ENCODE measurements around the gene LRFN4. TPM values are rescaled to one million over a fixed set of nuclear protein-coding genes. Genes with fewer than 3 reads are reported as not detected.

The LRFN4 gene
- total and polyA plus RNA-seq, 2 of the 13 experiments (the other 11 are each of a cell fraction or from before 2014, with no cell fraction given), result 1.3 to 6.8 TPM

GRCh38 chr11:66842896-66843775, 13.7 kb upstream of the LRFN4 start, which contains the start of gene RCE1 (continued):
- TF ChIP-seq CEBPZ (IDR thresholded peaks at IDR 0.05; ENCODE audit: low read length) (no peak), YEATS4 (CRISPR knock-in tag; IDR thresholded peaks at IDR 0.05; ENCODE audit: borderline replicate concordance) (peak; percentile 84; the same call in 1 of the 2 replicates), JUNB (CRISPR knock-in tag; IDR thresholded peaks at IDR 0.05; ENCODE audit: borderline replicate concordance) (no peak), ZNF124 (CRISPR knock-in tag; IDR thresholded peaks at IDR 0.05) (0 out of 2 replicates have a peak, but pooled peaks have one; percentile 67), GABPB1 (CRISPR knock-in tag; IDR thresholded peaks at IDR 0.05) (peak; percentile 83), GPN1 (CRISPR knock-in tag; IDR thresholded peaks at IDR 0.05; ENCODE audit: borderline replicate concordance) (no peak), FOXP4 (CRISPR knock-in tag; IDR thresholded peaks at IDR 0.05) (no peak), PBX2 (CRISPR knock-in tag; IDR thresholded peaks at IDR 0.05) (no peak), CSRNP1 (CRISPR knock-in tag; IDR thresholded peaks at IDR 0.05) (no peak), XBP1 (CRISPR knock-in tag; IDR thresholded peaks at IDR 0.05) (no peak), ZNF619 (CRISPR knock-in tag; IDR thresholded peaks at IDR 0.05) (peak; percentile 55; the same call in 1 of the 2 replicates), ZNF644 (CRISPR knock-in tag; IDR thresholded peaks at IDR 0.05; ENCODE audit: low read depth) (no peak), ATF5 (CRISPR knock-in tag; IDR thresholded peaks at IDR 0.05; ENCODE audit: low read depth) (no peak), ZNF780A (CRISPR knock-in tag; IDR thresholded peaks at IDR 0.05) (no peak), CREB3 (CRISPR knock-in tag; IDR thresholded peaks at IDR 0.05) (0 out of 2 replicates have a peak, but pooled peaks have one; percentile 31), FOXA1 (IDR thresholded peaks at IDR 0.05) (no peak), FOXA1 (CRISPR knock-in tag; IDR thresholded peaks at IDR 0.05) (no peak), TBL1XR1 (IDR thresholded peaks at IDR 0.05; ENCODE audit: borderline replicate concordance, low read length, partially characterized antibody) (no peak), REXO4 (CRISPR knock-in tag; IDR thresholded peaks at IDR 0.05; ENCODE audit: borderline replicate concordance) (0 out of 2 replicates have a peak, but pooled peaks have one; percentile 39)
